ENCODE data around the gene PLXNB1.

PLXNB1 gene

DNA sequence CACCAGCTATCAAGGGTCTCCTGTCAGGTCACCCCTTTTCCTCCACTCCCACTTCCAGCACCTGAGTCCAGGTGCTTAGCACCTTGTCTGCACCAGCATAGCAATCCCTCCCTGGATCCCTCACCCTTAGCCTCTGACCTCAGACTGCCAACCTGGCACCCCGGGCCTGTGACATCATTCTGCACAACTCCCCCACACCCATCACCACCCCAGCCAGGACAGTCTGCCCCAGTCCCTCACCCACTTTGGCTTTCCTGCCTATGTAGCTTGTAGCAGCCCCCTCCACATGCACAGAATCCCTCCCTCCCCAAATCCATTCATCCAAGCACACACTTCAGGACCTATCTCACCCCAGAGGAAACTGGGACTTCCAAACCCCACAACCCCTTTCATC is 819 bp upstream of the PLXNB1 start:
- no peaks in the 10 kb centered on the region for H3K79me2 ChIP-seq (ENCODE audit: insufficient read depth, low read length)
- no peaks in the 10 kb centered on the region for H3K9me2 ChIP-seq (ENCODE audit: low read depth, low read length)
- no peaks in the 10 kb centered on the region for H3K27me3 ChIP-seq (ENCODE audit: insufficient read depth, low read length)
- no peak overlapping the region for H3K9ac ChIP-seq (ENCODE audit: low read length)
- H3K4me2 ChIP-seq (ENCODE audit: low read length), result no peak overlapping the region
- no peaks in the 10 kb centered on the region for H3F3A ChIP-seq (ENCODE audit: insufficient read depth, low read length)
- peaks cover 13% of the 10 kb centered on the region for H3K4me1 ChIP-seq (ENCODE audit: insufficient read depth, low read length, severe bottlenecking)
- no peak overlapping the region for H3K4me3 ChIP-seq (ENCODE audit: low read depth, low read length, poor library complexity, severe bottlenecking)
- H4K20me1 ChIP-seq (ENCODE audit: insufficient read depth, low read length), result no peaks in the 10 kb centered on the region
- TF ChIP-seq EZH2 (IDR thresholded peaks at IDR 0.05; ENCODE audit: borderline replicate concordance, low read length), result no peak
- no peak for TF ChIP-seq CTCF (IDR thresholded peaks at IDR 0.05; ENCODE audit: low read length)
- H3K36me3 ChIP-seq (ENCODE audit: insufficient read depth, low read length), result peaks cover 45% of the 10 kb centered on the region
- no peaks in the 10 kb centered on the region for H3K9me3 ChIP-seq (ENCODE audit: low read length)
- no peak overlapping the region for H2AFZ ChIP-seq (ENCODE audit: low read length)
- no peak overlapping the region for H3K27ac ChIP-seq (ENCODE audit: low read depth, low read length, poor library complexity, severe bottlenecking)

- Histone ChIP-seq H3K27me3 (ENCODE audit: insufficient read depth, low read length) (no peaks in the 10 kb centered on the region), H3K4me1 (ENCODE audit: insufficient read depth, low read length, severe bottlenecking) (peaks cover 11% of the 10 kb centered on the region), H3K27ac (ENCODE audit: low read depth, low read length, poor library complexity, severe bottlenecking) (no peak overlapping the region), H4K20me1 (ENCODE audit: insufficient read depth, low read length) (no peaks in the 10 kb centered on the region), H3K9me2 (ENCODE audit: low read depth, low read length) (no peaks in the 10 kb centered on the region), H3F3A (ENCODE audit: insufficient read depth, low read length) (no peaks in the 10 kb centered on the region), H3K79me2 (ENCODE audit: insufficient read depth, low read length) (no peaks in the 10 kb centered on the region), H3K9ac (ENCODE audit: low read length) (peak overlapping the region; percentile 38; the same call in 1 of the 2 replicates), H3K36me3 (ENCODE audit: insufficient read depth, low read length) (peaks cover 39% of the 10 kb centered on the region), H3K4me3 (ENCODE audit: low read depth, low read length, poor library complexity, severe bottlenecking) (peak overlapping the region; percentile 64), H2AFZ (ENCODE audit: low read length) (no peak overlapping the region), H3K4me2 (ENCODE audit: low read length) (peak overlapping the region; percentile 75), H3K9me3 (ENCODE audit: low read length) (no peaks in the 10 kb centered on the region)
- TF ChIP-seq CTCF (IDR thresholded peaks at IDR 0.05; ENCODE audit: low read length), result no peak
Measured at GRCh38 chr3:48429317-48429959, 448 bp downstream of the PLXNB1 start.

GRCh38 chr3:48428572-48429316 is 1.1 kb downstream of the PLXNB1 start:
- Histone ChIP-seq H3K27ac (ENCODE audit: low read depth, low read length, poor library complexity, severe bottlenecking) (no peak overlapping the region), H3K36me3 (ENCODE audit: insufficient read depth, low read length) (peaks cover 32% of the 10 kb centered on the region), H3K4me2 (ENCODE audit: low read length) (peak overlapping the region; percentile 75), H3K9me2 (ENCODE audit: low read depth, low read length) (no peaks in the 10 kb centered on the region), H3K79me2 (ENCODE audit: insufficient read depth, low read length) (no peaks in the 10 kb centered on the region), H3F3A (ENCODE audit: insufficient read depth, low read length) (no peaks in the 10 kb centered on the region), H2AFZ (ENCODE audit: low read length) (no peak overlapping the region), H3K27me3 (ENCODE audit: insufficient read depth, low read length) (no peaks in the 10 kb centered on the region), H4K20me1 (ENCODE audit: insufficient read depth, low read length) (no peaks in the 10 kb centered on the region), H3K9ac (ENCODE audit: low read length) (peak overlapping the region; percentile 38; the same call in 1 of the 2 replicates), H3K4me1 (ENCODE audit: insufficient read depth, low read length, severe bottlenecking) (peaks cover 11% of the 10 kb centered on the region), H3K9me3 (ENCODE audit: low read length) (no peaks in the 10 kb centered on the region), H3K4me3 (ENCODE audit: low read depth, low read length, poor library complexity, severe bottlenecking) (peak overlapping the region; percentile 64)
- TF ChIP-seq EZH2 (IDR thresholded peaks at IDR 0.05; ENCODE audit: borderline replicate concordance, low read length) (no peak), CTCF (IDR thresholded peaks at IDR 0.05; ENCODE audit: low read length) (no peak)
